GM12873 (cell line): ENCODE measurements around the gene MEF2A.

Experiments used
- TF ChIP-seq, protein P1 (sequence below): IDR thresholded peaks from 2 replicates; pipeline ENCODE4 v1.5.1; 2012; ENCODE audit warnings: low read depth, mild to moderate bottlenecking, moderate library complexity, low read length, control low read depth; ENCODE audit not compliant: insufficient read depth; ENCODE audit errors: missing control alignments

The MEF2A gene

DNA sequence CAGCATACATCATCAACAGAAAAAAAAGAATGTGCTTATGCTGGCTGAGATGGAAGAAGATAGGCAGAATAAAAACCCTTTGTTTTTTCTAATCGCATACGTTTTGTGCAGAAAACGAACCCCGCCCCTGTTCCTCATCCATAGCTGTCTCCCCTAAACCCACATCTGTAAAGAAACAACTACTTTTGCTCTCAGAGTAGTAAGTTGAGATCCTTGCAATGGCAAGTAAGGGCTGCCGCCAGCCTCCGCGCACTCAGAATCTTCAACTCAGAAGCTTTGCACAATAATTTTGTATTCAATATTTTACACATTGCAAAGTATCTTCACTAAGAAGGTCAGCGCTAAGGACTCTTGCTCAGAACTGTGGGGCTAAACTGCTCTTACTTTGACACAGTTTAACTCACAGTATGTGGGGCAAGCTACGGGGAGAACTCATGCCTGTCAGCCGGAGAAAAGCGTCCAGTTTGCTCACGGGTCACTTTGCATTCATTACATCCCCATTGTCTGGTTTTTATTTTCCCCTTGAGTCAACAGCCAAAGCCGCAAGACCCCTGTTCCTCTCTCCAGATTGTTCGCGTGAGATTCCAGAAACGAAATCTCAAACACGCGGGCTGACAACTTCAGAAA, 166.5 kb downstream of the MEF2A start:
- TF ChIP-seq, protein P1, sequence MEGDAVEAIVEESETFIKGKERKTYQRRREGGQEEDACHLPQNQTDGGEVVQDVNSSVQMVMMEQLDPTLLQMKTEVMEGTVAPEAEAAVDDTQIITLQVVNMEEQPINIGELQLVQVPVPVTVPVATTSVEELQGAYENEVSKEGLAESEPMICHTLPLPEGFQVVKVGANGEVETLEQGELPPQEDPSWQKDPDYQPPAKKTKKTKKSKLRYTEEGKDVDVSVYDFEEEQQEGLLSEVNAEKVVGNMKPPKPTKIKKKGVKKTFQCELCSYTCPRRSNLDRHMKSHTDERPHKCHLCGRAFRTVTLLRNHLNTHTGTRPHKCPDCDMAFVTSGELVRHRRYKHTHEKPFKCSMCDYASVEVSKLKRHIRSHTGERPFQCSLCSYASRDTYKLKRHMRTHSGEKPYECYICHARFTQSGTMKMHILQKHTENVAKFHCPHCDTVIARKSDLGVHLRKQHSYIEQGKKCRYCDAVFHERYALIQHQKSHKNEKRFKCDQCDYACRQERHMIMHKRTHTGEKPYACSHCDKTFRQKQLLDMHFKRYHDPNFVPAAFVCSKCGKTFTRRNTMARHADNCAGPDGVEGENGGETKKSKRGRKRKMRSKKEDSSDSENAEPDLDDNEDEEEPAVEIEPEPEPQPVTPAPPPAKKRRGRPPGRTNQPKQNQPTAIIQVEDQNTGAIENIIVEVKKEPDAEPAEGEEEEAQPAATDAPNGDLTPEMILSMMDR = no peak

DNA sequence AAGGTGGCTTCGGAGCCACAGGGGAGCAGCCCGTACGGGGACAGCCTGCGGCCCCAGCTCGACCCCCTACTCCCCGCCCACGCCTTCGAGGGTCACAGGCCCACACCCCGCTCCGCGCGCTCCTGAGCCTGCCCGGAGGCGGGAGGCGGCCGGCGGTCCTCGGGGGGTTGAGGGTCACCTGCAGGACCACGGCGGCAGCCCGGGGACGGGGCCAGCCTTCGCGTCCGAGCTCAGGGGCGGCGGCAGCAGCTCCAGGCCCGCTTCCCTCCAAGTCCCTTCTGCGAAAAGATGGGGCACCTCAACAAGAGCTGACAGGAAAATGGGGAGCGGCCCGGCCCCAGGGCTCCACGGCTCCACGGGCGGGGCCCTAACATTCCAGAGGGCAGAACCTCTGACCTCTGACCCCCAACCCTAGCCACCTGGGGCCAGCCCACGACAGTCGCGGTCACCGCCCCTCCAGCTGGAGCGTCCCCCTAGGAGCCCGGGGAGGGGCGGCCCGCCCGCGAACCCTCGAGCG, 167.0 kb downstream of the MEF2A start:
- TF ChIP-seq, protein P1 = no peak

DNA sequence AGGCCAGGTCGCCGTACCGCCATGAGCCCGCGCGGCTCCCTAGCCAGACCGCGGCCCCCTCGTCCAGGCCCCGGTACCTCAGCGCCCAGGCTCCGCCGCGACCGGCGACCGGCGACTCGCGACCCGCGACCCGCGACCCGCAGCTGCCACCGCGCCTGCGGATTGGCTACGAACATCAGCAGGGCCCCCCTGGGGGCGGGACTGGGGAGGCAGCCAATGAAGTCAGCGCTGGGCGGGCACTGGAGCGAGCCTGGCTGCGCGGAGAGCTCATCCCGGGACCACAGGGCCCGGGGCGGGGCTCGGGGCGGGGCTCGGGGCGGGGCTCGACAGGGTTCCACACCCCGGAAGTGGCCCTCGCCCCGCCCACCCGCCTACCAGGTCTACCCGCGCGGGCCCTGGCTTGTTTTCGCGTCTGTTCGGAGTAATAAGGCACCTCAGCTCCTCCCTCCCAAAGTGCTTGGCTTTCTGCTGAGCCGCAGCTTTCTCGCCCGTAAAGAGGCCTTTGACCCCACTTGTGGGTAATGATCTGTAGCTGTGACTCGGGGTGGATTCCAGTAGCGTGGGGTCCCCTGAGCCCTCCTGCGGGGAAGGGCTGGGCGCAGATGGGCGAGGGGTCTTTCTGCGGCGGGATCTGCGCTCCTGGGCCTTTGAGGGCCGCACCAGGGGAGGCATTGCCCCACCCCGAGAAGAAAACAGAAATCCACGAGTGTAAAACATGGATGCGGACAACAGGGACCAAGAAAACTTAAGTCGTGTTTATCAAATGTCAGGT, 167.7 kb downstream of the MEF2A start, which contains the start of gene LYSMD4:
Gene LYSMD4, minus strand, starts transcription at position 170 of the 772 bp plus-strand sequence. CDS start 1,438 bp downstream, outside the sequence.
- TF ChIP-seq, protein P1 = no peak

DNA sequence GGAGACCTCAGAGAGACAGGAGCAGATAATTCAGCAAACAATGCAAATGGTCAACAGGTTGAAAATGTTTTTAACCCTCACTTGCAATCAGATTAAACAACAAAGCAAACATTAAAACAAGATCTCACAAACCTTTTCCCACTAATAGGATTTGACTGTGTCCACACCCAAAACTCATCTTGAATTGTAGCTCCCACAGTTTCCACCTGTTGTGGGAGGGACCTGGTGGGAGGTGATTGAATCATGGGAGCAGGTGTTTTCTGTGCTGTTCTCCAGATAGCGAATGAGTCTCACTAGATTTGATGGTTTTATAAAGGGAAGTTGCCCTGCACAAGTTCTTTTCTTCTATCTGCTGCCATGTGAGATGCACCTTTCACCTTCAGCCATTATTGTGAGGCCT, 168.8 kb downstream of the MEF2A start:
- TF ChIP-seq, protein P1 = no peak

DNA sequence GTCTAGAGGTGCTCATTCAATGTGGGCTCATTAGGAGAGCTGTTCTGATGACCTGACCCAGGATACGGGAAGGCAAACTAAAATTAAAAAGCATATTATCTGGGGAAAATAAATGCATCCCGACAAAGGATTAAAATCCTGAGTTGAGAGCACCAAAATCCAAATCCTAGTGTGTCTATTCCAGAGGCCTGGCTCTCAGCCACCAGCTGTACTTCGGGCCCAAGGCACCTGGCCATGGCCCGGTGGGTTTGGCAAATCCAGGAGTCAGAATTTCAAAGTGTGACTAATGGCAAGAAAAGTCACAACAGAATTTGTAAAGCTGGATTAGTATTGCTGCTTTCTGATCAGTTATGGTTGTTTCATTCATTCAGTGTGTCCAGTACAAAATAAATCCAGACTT, 170.1 kb downstream of the MEF2A start:
- TF ChIP-seq, protein P1 = no peak

DNA sequence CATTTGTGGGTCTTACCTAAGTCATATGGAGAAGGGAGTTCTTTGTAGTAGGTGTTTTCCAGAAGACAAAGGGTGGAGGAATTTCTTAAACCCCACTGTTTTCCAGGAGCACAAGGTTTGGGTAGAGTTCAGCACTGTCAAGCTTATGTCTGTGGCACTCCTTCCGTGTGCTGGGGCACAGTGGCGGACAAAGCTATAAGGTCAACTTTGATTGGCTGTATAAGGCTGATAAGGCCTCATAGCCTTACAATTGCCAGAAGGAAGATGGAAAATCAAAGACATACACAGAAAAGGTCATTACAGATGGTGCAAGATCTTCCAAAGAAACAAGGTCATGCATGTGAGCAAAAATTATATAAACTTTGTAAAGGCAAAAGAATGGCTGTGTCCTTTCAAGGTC, 170.9 kb downstream of the MEF2A start:
- TF ChIP-seq, protein P1 = no peak
